H9 (cell line): ENCODE data around the gene FYCO1. TPM values are rescaled to one million over a fixed set of nuclear protein-coding genes. Genes with fewer than 3 reads are reported as not detected.

ENCODE experiments used
- DNase-seq: peaks from one replicate; pipeline ENCODE4 v3.0.0-alpha.2; 2017
- H2AFZ ChIP-seq: one replicate; pipeline ENCODE4 v1.6.1; 2013; ENCODE audit warnings: mild to moderate bottlenecking, low read length, control low read depth, moderate library complexity
- H2AK5ac ChIP-seq: 2 replicates; pipeline ENCODE4 v1.6.1; 2013; ENCODE audit warnings: low read length, control low read depth, mixed read lengths; ENCODE audit not compliant: insufficient read length
- H2BK120ac ChIP-seq: one replicate; pipeline ENCODE4 v1.6.1; 2013; ENCODE audit warnings: low read depth, mild to moderate bottlenecking, low read length, control low read depth, inconsistent platforms; ENCODE audit not compliant: poor library complexity, severe bottlenecking
- H2BK12ac ChIP-seq: 2 replicates; pipeline ENCODE4 v1.6.1; 2013; ENCODE audit warnings: low read length, control low read depth, mixed read lengths, low read depth; ENCODE audit not compliant: insufficient read length
- H2BK15ac ChIP-seq: 2 replicates; pipeline ENCODE4 v1.6.1; 2013; ENCODE audit warnings: low read depth, low read length, control low read depth
- H2BK20ac ChIP-seq: one replicate; pipeline ENCODE4 v1.6.1; 2013; ENCODE audit warnings: low read depth, mild to moderate bottlenecking, low read length, control low read depth, inconsistent platforms; ENCODE audit not compliant: poor library complexity, severe bottlenecking
- H2BK5ac ChIP-seq: 2 replicates; pipeline ENCODE4 v1.6.1; 2013; ENCODE audit warnings: low read length, control low read depth, mixed read lengths; ENCODE audit not compliant: insufficient read length
- H3K14ac ChIP-seq: 2 replicates; pipeline ENCODE4 v1.6.1; 2013; ENCODE audit warnings: low read length, control low read depth; ENCODE audit not compliant: insufficient read depth
- H3K18ac ChIP-seq: 2 replicates; pipeline ENCODE4 v1.6.1; 2013; ENCODE audit warnings: low read depth, mild to moderate bottlenecking, mixed read lengths, low read length, control low read depth; ENCODE audit not compliant: insufficient read length
- H3K23ac ChIP-seq: 2 replicates; pipeline ENCODE4 v1.6.1; 2013; ENCODE audit warnings: low read length, control low read depth, mixed read lengths, low read depth; ENCODE audit not compliant: insufficient read length
- H3K23me2 ChIP-seq: 2 replicates; pipeline ENCODE4 v1.6.1; 2013; ENCODE audit warnings: low read depth, mild to moderate bottlenecking, mixed read lengths, low read length, control low read depth; ENCODE audit not compliant: insufficient read length, poor library complexity, severe bottlenecking
- H3K27ac ChIP-seq: 2 replicates; pipeline ENCODE4 v1.5.1; 2013; ENCODE audit warnings: low read length, control low read depth, mixed read lengths, low read depth; ENCODE audit not compliant: insufficient read length
- H3K27me3 ChIP-seq: 2 replicates; pipeline ENCODE4 v1.6.1; 2013; ENCODE audit warnings: low read length, control low read depth, inconsistent platforms; ENCODE audit not compliant: insufficient read depth
- H3K4ac ChIP-seq: 2 replicates; pipeline ENCODE4 v1.6.1; 2013; ENCODE audit warnings: low read depth, mild to moderate bottlenecking, control low read depth, inconsistent platforms, low read length, moderate library complexity
- H3K4me1 ChIP-seq: 2 replicates; pipeline ENCODE4 v1.6.1; 2013; ENCODE audit warnings: low read length, control low read depth, inconsistent platforms; ENCODE audit not compliant: insufficient read depth
- H3K4me2 ChIP-seq: 2 replicates; pipeline ENCODE4 v1.6.1; 2013; ENCODE audit warnings: low read length, control low read depth, mixed read lengths; ENCODE audit not compliant: insufficient read length, insufficient read depth
- H3K56ac ChIP-seq: 2 replicates; pipeline ENCODE4 v1.6.1; 2013; ENCODE audit warnings: low read depth, mild to moderate bottlenecking, mixed read lengths, low read length, control low read depth; ENCODE audit not compliant: insufficient read length
- H3K79me1 ChIP-seq: 2 replicates; pipeline ENCODE4 v1.6.1; 2013; ENCODE audit warnings: low read depth, mild to moderate bottlenecking, moderate library complexity, low read length, control low read depth, inconsistent platforms; ENCODE audit not compliant: insufficient read depth, poor library complexity, severe bottlenecking
- H3K79me2 ChIP-seq: 2 replicates; pipeline ENCODE4 v1.6.1; 2013; ENCODE audit warnings: low read length, control low read depth, inconsistent platforms; ENCODE audit not compliant: insufficient read depth
- H3K9ac ChIP-seq: 2 replicates; pipeline ENCODE4 v1.6.1; 2013; ENCODE audit warnings: low read length, control low read depth, mixed read lengths; ENCODE audit not compliant: insufficient read length; ENCODE audit errors: extremely low read depth
- H3K9me3 ChIP-seq: one replicate; pipeline ENCODE4 v1.6.1; 2013; ENCODE audit warnings: low read depth, low read length, inconsistent platforms; ENCODE audit not compliant: control insufficient read depth
- H3T11ph ChIP-seq: one replicate; pipeline ENCODE4 v1.6.1; 2013; ENCODE audit warnings: mild to moderate bottlenecking, low read length, control low read depth, inconsistent platforms
- H4K20me1 ChIP-seq: one replicate; pipeline ENCODE4 v1.6.1; 2013; ENCODE audit not compliant: control insufficient read depth, insufficient read length, insufficient read depth
- H4K5ac ChIP-seq: 2 replicates; pipeline ENCODE4 v1.6.1; 2013; ENCODE audit warnings: low read depth, mild to moderate bottlenecking, mixed read lengths, low read length, control low read depth; ENCODE audit not compliant: insufficient read length
- H4K8ac ChIP-seq: replicated peaks from 2 replicates; pipeline ENCODE4 v1.6.1; 2013; ENCODE audit warnings: low read length, control low read depth, mixed read lengths, low read depth; ENCODE audit not compliant: insufficient read length
- H4K91ac ChIP-seq: 2 replicates; pipeline ENCODE4 v1.6.1; 2013; ENCODE audit warnings: low read depth, mild to moderate bottlenecking, moderate library complexity, mixed read lengths, low read length, control low read depth; ENCODE audit not compliant: insufficient read length
- H3K27ac Mint-ChIP-seq, 3 experiments: 2 replicates in 2 of 3; 3 replicates in 1 of 3; pipeline ENCODE4 v1.8.0; 2020 to 2021; ENCODE audit warnings: mixed read lengths in 3 of 3, mild to moderate bottlenecking in 1 of 3, moderate library complexity in 1 of 3
- H3K27me3 Mint-ChIP-seq: 2 replicates; pipeline ENCODE4 v1.8.0; 2021; ENCODE audit warnings: low read depth, mild to moderate bottlenecking, moderate library complexity, mixed read lengths
- H3K36me3 Mint-ChIP-seq, 3 experiments: 2 replicates in 2 of 3; 3 replicates in 1 of 3; pipeline ENCODE4 v1.8.0; 2020 to 2021; ENCODE audit warnings: low read depth in 3 of 3, mixed read lengths in 3 of 3; ENCODE audit not compliant: insufficient read depth in 1 of 3
- H3K4me1 Mint-ChIP-seq, 2 experiments: 2 replicates each; pipeline ENCODE4 v1.8.0; 2020; ENCODE audit warnings: mixed read lengths in 2 of 2
- H3K4me3 Mint-ChIP-seq, 2 experiments: 2 replicates in 1 of 2; 3 replicates in 1 of 2; pipeline ENCODE4 v1.8.0; 2020 to 2021; ENCODE audit warnings: mild to moderate bottlenecking in 2 of 2, mixed read lengths in 2 of 2, moderate library complexity in 1 of 2
- H3K9me3 Mint-ChIP-seq, 2 experiments: 2 replicates in 1 of 2; 3 replicates in 1 of 2; pipeline ENCODE4 v1.8.0; 2020; ENCODE audit warnings: mild to moderate bottlenecking in 2 of 2, mixed read lengths in 2 of 2, moderate library complexity in 1 of 2
- CTCF ChIP-seq: fragments of 200-600 bp; sonication (generic); conservative IDR thresholded peaks from 3 replicates; pipeline ENCODE4 v1.8.0; 2021; ENCODE audit warnings: antibody characterized with exemption, mild to moderate bottlenecking
- WGBS: extraction: QIAGEN DNeasy Blood & Tissue Kit; methylation state at CpG from one replicate; pipeline ENCODE4 v1.1.7; 2013; ENCODE audit warnings: missing lambda C conversion rate, low lambda C conversion rate, mixed read lengths; ENCODE audit not compliant: insufficient read length; ENCODE audit errors: extremely low coverage; 5-methylcytosine and 5-hydroxymethylcytosine counted together
- total RNA-seq: library from RNA; stranded (reverse); gene quantifications from 2 replicates; pipeline ENCODE4 v1.2.1, GENCODE V29; 2021

The FYCO1 gene
- total RNA-seq, 1 experiment from 2014 or later = 10.4 TPM

GRCh38 chr3:45915518-45916231 lies 79.9 kb downstream of the FYCO1 start:
- Histone ChIP-seq H2BK12ac (no peak overlapping the region), H3K4me2 (no peak overlapping the region)

More at GRCh38 chr3:45915518-45916231, 79.9 kb downstream of the FYCO1 start:
- Histone ChIP-seq H3K27ac (no peak overlapping the region), H2BK15ac (no peak overlapping the region), H3K9ac (no peak overlapping the region), H4K20me1 (no peaks in the 10 kb centered on the region), H3K18ac (no peak overlapping the region), H2AK5ac (no peak overlapping the region), H3K56ac (no peak overlapping the region), H3K4me1 (no peaks in the 10 kb centered on the region; the same call in 1 of the 2 replicates), H4K5ac (no peak overlapping the region), H3K23me2 (no peaks in the 10 kb centered on the region), H2BK5ac (no peak overlapping the region), H3K23ac (no peak overlapping the region), H4K8ac (no peak overlapping the region), H2AFZ (no peak overlapping the region), H2BK120ac (no peak overlapping the region), H3T11ph (no peak overlapping the region), H3K79me1 (no peaks in the 10 kb centered on the region), H3K9me3 (no peaks in the 10 kb centered on the region), H3K4ac (no peak overlapping the region), H3K27me3 (no peaks in the 10 kb centered on the region), H2BK20ac (no peak overlapping the region), H4K91ac (no peak overlapping the region), H3K79me2 (no peaks in the 10 kb centered on the region), H3K14ac (no peak overlapping the region)
- Mint-ChIP-seq H3K27ac (peak overlapping the region in 1 of 3 experiments; percentile 80; a peak in 1 of 7 replicates), H3K36me3 (peaks cover 0 to 15% (median 4%) of the 10 kb centered on the region in 3 experiments; a peak in 4 of 7 replicates), H3K27me3 (peaks cover 29% of the 10 kb centered on the region), H3K4me1 (peaks cover 7 to 10% of the 10 kb centered on the region in 2 experiments), H3K4me3 (no peak overlapping the region), H3K9me3 (no peaks in the 10 kb centered on the region)
- no peak for DNase-seq
- WGBS = no CpG with 5 or more reads among the region's 13 CpGs
- no peak for TF ChIP-seq CTCF
